GM12873 (cell line): Measurements from ENCODE around the gene CES5A.

ENCODE experiments used
- CTCF ChIP-seq: IDR thresholded peaks from 2 replicates; pipeline ENCODE4 v1.5.1; 2012; ENCODE audit warnings: low read depth, mild to moderate bottlenecking, moderate library complexity, low read length, control low read depth; ENCODE audit not compliant: insufficient read depth; ENCODE audit errors: missing control alignments

CES5A gene

GRCh38 chr16:55825115-55825728 lies 50.0 kb downstream of the CES5A start:
- no peak for TF ChIP-seq CTCF

GRCh38 chr16:55824473-55825000 lies 50.6 kb downstream of the CES5A start:
- TF ChIP-seq CTCF: no peak

DNA sequence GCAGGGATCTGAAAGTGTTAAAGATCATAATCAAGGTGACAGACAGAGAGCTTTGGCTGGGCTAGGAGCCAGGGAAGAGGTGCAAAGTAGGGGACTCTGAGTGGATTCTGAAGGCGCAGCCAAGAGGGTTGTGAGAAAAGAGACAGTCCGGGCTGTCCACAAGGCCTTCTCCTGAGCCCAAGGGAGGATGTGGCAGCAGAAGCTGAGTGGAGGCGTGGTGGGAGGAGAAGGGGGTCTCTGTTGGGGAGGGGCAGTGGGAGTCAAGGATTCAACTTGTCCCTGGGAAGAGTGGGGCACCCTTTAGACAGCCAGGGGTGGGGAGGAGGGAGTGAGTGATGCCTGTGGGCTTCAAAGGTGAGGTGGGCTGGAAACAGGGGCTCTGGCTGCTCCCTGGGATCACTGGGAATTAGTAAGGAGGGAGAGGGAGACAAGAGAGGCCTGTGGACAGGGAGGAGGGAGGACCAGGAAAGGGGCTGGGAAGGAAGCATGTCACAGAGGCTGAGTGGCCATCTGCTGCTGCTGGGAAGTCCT lies 52.8 kb downstream of the CES5A start:
- no peak for TF ChIP-seq CTCF

GRCh38 chr16:55821210-55821609 lies 54.0 kb downstream of the CES5A start:
- TF ChIP-seq CTCF: no peak

DNA sequence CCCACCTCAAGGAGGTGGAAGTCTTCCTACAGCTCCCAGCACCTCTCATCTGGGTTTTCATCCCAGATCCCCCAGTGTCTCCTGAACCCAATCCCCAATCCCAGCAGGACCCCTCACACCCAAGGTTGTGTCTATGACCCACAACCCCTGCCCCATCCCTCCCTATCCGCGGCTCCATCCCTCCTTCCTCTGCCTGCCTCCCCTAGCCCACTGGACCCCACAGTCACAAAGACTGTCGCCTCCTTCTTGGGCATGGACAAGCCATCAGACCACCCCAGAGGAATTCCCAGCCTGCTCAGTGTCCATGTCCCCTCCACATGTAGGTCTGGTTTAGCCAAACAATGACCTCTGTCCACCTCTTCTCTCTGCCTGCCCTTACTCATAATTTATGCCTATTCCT lies 54.6 kb downstream of the CES5A start:
- no peak for TF ChIP-seq CTCF

GRCh38 chr16:55817236-55817912 lies 57.8 kb downstream of the CES5A start:
- TF ChIP-seq CTCF: no peak

DNA sequence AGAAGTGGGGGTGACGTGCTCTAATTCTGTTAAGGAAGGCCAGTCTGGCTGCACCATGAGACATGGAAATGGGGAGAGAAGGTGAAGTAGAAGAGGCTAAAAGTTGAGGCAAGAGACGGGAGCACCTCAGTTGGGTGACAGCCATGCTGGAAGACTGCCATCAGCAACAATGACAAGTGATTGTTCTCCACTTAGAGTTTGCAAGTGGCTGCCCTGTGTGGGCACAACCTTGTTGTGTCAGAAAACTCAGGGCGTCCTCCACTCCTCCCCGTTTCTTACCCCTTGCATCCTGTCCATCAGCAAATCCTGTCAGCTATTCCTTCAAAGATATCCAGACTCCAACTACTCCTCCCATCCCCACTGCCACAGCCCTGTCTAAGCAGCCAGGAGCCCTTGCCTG lies 59.9 kb downstream of the CES5A start:
- no peak for TF ChIP-seq CTCF
